NCI-H1048 (cell line): ENCODE results near the gene LOXL3.
A peak's percentile ranks its signal among the peaks of the same experiment; 100 is the strongest.

ENCODE experiments used
- DNase-seq: peaks from one replicate; lab custom pipeline; 2025; lab: John Stamatoyannopoulos, UW

Gene LOXL3

GRCh38 chr2:74507145-74507925, 46.4 kb downstream of the LOXL3 start, which contains the start of gene PCGF1:
Gene PCGF1, minus strand, starts transcription at chr2:74507695. Its CDS starts 27 bp downstream, at chr2:74507668.
- peak; percentile 91 for DNase-seq

- no peak for DNase-seq
Measured at GRCh38 chr2:74505448-74506246, 48.1 kb downstream of the LOXL3 start.

GRCh38 chr2:74504591-74504990, 49.2 kb downstream of the LOXL3 start:
- DNase-seq, result no peak

DNA sequence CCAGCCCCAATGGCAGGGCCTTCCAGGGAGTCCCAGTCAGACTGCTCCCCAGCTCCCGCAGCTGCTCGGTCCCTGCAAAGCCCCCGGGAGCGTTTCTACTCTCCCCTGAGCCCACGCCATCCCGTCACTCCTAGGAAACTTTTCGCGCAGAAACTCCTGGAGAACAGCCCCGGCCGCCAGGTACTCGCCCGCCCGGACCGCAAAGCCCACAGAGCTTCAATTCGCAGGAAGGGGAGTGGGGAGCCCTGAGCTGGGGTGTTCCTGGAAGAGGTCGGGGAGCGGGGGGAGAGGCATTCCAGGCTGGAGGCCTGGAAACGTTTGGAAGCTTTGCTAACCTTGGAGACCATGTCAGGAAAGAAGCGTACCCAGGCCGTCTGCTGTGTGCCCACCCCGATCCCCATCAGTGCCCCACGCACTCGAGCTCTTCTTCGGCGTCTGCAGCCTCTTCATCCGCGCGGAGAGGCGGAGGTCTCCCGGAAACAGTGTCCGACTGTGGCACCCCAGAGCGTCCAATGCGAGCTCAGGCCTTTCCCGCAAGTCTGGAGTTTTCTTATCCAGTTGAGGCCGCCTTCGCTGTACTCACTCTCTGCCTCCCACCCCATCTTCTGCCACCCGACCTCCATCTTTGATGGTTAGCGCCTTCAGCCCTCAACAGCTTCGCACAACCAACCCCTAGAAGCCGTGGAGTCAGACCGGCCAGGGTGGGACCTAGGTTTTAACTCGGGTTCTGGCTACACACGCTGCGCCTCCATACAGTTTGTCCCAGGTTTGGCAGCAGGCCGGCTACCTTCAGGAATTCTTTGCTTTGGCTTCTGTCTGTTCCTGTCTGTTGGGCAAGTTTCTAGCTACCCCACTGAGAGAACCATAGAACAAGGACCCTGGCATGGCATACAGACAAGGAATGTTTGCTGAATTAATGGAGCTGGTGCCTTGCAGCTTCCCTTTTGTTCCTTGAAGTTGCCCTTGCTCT, 50.0 kb downstream of the LOXL3 start:
- no peak for DNase-seq

- no peak for DNase-seq
Measured at GRCh38 chr2:74502720-74503505, 50.8 kb downstream of the LOXL3 start.

DNA sequence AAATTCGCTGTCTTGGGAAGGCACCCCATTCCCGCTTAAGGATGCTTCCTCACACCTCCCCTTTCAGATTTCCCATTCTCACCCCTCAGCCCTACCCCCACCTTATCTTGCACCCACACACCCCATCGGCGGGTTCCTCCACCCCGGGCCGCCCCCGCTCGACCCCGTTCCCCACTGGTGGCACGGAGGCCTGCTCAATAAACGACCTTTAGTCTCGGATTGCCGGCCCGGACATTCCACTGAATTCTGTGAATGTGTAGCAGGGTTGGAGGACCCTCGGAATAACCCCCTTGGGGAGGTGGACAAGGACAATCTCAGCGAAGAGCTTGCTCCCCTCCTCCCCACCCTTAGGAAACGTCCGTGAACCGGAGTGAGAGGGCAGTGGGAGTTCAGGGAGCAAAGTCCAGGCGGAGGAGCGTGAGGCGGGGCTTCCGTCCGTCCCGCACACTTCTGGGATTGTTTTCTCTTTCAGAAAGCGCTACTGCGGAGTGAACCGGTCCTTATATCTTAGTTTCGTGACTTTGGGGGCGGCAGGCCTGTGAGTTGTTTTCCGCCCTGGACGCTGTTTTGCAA, 51.5 kb downstream of the LOXL3 start:
- no peak for DNase-seq

DNA sequence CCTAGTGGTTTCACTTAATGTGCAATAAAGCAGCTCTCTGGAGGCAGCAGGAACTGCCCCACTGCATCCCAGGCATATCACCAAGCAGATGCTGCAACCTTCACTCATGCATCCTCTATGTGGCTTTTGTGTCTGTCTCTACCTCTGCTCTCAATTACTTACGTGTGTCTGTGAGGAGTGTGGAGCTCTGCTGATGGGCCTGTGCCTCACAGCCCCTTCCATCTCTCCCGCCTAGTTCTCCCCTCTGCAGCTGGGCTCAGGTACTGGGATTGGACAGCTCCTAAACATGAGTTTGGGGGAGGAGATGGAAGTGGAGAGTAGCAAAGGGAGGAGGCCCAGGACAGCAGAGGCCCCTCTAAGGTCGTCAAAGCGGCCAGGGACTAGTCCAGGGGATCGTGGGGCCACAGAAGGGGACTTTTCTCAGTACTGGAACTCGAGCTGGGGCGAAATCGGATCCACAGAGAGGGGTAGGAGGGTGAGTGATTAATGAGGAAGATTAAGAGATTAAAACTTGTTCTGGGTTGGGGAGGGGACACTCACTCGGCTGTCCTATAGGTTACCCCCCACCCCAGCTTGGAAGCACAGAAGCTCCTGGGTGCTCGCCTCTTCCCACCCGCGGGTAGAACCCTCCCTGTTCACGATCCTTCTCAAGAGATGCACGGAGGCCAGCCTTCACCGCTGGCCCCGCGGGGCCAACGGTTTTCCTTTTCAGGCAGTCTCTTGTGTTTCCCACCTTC, 52.2 kb downstream of the LOXL3 start:
- no peak for DNase-seq

GRCh38 chr2:74500578-74500946, 53.2 kb downstream of the LOXL3 start:
- no peak for DNase-seq

GRCh38 chr2:74499940-74500577, 53.7 kb downstream of the LOXL3 start:
- DNase-seq, result no peak

DNA sequence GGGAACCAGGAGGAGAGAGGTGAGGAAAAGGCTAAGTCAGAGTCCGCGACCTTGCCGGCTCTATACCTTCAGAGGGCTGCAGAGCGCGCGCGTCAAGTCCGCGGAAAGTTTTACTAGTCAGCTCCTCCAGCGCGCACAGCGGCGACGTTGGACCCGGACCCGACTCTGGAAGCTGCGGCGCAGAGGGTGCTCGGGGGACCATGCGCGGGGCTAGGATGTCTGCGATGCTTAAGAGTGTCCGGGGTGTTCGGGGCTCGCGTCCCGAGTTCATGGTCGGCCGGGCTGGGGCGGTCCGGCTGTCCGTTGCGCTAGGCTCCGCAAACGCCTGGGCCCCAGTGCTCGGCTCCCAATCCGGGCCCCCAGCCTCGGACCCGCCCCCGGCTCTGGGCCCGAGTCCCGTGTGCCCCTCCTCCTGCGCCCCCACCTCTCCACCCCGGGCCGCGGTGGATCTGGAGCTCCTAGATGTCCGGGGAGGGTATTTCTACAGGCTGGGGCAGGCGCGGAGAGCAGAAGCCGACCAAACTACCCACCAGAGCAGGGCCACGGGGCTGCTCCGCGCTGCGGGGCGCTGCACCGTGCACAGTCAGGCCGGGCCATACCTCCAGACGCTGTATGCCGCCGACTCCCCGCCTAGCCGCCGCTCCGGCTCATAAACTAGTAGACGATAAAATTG, 54.3 kb downstream of the LOXL3 start, which contains the start of gene LBX2:
LBX2 (minus strand) TSS at position 337 of the 673 bp plus-strand sequence; CDS start at position 271, 66 bp downstream.
- DNase-seq, result no peak

GRCh38 chr2:74498500-74499266, 55.1 kb downstream of the LOXL3 start:
- DNase-seq, result no peak

- no peak for DNase-seq
Measured at GRCh38 chr2:74497777-74498499, 55.8 kb downstream of the LOXL3 start.

GRCh38 chr2:74496997-74497776, 56.6 kb downstream of the LOXL3 start:
- DNase-seq, result no peak

GRCh38 chr2:74495440-74495839, 58.3 kb downstream of the LOXL3 start:
- DNase-seq, result no peak

GRCh38 chr2:74493546-74493945, 60.2 kb downstream of the LOXL3 start:
- DNase-seq, result no peak

- DNase-seq, result no peak
Measured at GRCh38 chr2:74491648-74492544, 61.8 kb downstream of the LOXL3 start.
